Kidney epithelial cell (primary cell): Measurements from ENCODE around the gene CDCP1. TPM values are rescaled to one million over a fixed set of nuclear protein-coding genes. Genes with fewer than 3 reads are reported as not detected.

Experiments used
- DNase-seq: peaks from one replicate; pipeline ENCODE4 v3.0.0-alpha.2; 2010; ENCODE audit warnings: low read depth
- H3K27me3 ChIP-seq: 2 replicates; pipeline ENCODE4 v1.6.0; 2011; ENCODE audit warnings: low read length; ENCODE audit not compliant: control insufficient read depth, insufficient read depth
- H3K36me3 ChIP-seq: 2 replicates; pipeline ENCODE4 v1.5.1; 2011; ENCODE audit warnings: low read length; ENCODE audit not compliant: control insufficient read depth, insufficient read depth
- H3K4me3 ChIP-seq: 2 replicates; pipeline ENCODE4 v1.5.1; 2011; ENCODE audit warnings: low read depth, mild to moderate bottlenecking, control low read depth, low read length
- total RNA-seq: library from RNA; depleted of rRNA; stranded (reverse); fragments of >200 nt; gene quantifications from 2 replicates; pipeline ENCODE4 v1.2.3, GENCODE V29; 2015
- TF ChIP-seq, protein P1 (sequence below): IDR thresholded peaks from 2 replicates; pipeline ENCODE4 v1.5.1; 2011; ENCODE audit warnings: mild to moderate bottlenecking, moderate library complexity, low read length, control low read depth, inconsistent platforms; ENCODE audit not compliant: insufficient read depth, poor library complexity, severe bottlenecking

The CDCP1 gene
- total RNA-seq, 1 donor from 2014 or later = 82.0 TPM

DNA sequence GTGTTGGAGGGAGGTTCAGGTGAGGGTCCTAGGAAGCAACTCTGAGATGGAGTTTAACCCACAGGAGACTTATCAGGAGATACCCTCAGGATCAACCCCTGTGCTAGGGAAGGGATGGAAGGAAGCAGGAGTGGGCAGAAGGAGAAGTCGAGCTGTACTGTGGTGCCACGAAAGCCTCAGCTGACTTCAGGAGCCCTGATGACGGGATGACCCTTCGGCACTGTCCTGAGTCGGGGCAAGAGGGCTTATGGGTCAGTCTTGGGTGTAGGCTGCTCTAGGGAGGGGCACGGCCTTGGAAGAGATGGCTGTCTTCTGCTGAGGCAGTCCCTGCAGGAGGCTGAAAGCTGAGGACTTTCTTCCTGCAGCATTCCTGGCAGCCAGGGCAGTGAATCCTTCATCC is 112.4 kb downstream of the CDCP1 start:
- TF ChIP-seq, protein P1, sequence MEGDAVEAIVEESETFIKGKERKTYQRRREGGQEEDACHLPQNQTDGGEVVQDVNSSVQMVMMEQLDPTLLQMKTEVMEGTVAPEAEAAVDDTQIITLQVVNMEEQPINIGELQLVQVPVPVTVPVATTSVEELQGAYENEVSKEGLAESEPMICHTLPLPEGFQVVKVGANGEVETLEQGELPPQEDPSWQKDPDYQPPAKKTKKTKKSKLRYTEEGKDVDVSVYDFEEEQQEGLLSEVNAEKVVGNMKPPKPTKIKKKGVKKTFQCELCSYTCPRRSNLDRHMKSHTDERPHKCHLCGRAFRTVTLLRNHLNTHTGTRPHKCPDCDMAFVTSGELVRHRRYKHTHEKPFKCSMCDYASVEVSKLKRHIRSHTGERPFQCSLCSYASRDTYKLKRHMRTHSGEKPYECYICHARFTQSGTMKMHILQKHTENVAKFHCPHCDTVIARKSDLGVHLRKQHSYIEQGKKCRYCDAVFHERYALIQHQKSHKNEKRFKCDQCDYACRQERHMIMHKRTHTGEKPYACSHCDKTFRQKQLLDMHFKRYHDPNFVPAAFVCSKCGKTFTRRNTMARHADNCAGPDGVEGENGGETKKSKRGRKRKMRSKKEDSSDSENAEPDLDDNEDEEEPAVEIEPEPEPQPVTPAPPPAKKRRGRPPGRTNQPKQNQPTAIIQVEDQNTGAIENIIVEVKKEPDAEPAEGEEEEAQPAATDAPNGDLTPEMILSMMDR = no peak
- H3K27me3 ChIP-seq = no peaks in the 10 kb centered on the region

More for the DNA sequence above, 112.4 kb downstream of the CDCP1 start:
- no peak for DNase-seq
- H3K4me3 ChIP-seq = no peak overlapping the region
- H3K36me3 ChIP-seq = no peaks in the 10 kb centered on the region

Other genes with a start within 250 kb of the CDCP1 start
- gene ZDHHC3, start 170.2 kb downstream of the CDCP1 start, total RNA-seq = 58.3 and 68.3 TPM in 2 replicates
- gene EXOSC7, start 170.1 kb downstream of the CDCP1 start, total RNA-seq = 41.3 and 64.8 TPM in 2 replicates
- not detected in 2 replicates for gene CLEC3B, start 120.1 kb downstream of the CDCP1 start, total RNA-seq
- 1.1 and 5.8 TPM in 2 replicates for gene TMEM158, start 79.9 kb upstream of the CDCP1 start, total RNA-seq
- 21.7 and 22.7 TPM in 2 replicates for gene LARS2, start 242.2 kb upstream of the CDCP1 start, total RNA-seq